RWPE2 (cell line): ENCODE data around the gene PLCB1.

Experiments
- ATAC-seq: fragments of 200-7000 bp; cut with Tn5 transposase; 3 replicates; pipeline ENCODE4 v1.9.1; 2021; ENCODE audit warnings: low read depth
- DNase-seq: peaks from one replicate; pipeline ENCODE4 v3.0.0-alpha.2; 2020; ENCODE audit warnings: low spot score
- H3K27ac ChIP-seq: fragments of 450-650 bp; 2 replicates; pipeline ENCODE4 v1.5.1; 2017; ENCODE audit warnings: mild to moderate bottlenecking; ENCODE audit not compliant: poor library complexity, severe bottlenecking
- H3K27me3 ChIP-seq: fragments of 250-450 bp; sonication (Bioruptor Pico); 2 replicates; pipeline ENCODE4 v1.5.1; 2021; ENCODE audit warnings: mild to moderate bottlenecking, moderate library complexity; ENCODE audit not compliant: insufficient read depth, poor library complexity, severe bottlenecking
- H3K36me3 ChIP-seq: fragments of 250-450 bp; sonication (Bioruptor Pico); 2 replicates; pipeline ENCODE4 v1.5.1; 2020; ENCODE audit warnings: low read depth, mild to moderate bottlenecking, moderate library complexity
- H3K4me1 ChIP-seq: fragments of 250-450 bp; sonication (Bioruptor Pico); 2 replicates; pipeline ENCODE4 v1.5.1; 2021; ENCODE audit warnings: mild to moderate bottlenecking, moderate library complexity; ENCODE audit not compliant: insufficient read depth, poor library complexity, severe bottlenecking
- H3K4me3 ChIP-seq: fragments of 250-450 bp; sonication (Bioruptor Pico); 2 replicates; pipeline ENCODE4 v1.5.1; 2021; ENCODE audit warnings: mild to moderate bottlenecking, moderate library complexity; ENCODE audit not compliant: severe bottlenecking
- H3K9me3 ChIP-seq: fragments of 250-450 bp; sonication (Bioruptor Pico); 2 replicates; pipeline ENCODE4 v1.5.1; 2021; ENCODE audit warnings: mild to moderate bottlenecking, moderate library complexity; ENCODE audit not compliant: severe bottlenecking
- TF ChIP-seq, protein P1 (sequence below): fragments of 450-650 bp; IDR thresholded peaks from one replicate; pipeline ENCODE4 v1.5.1; 2017; ENCODE audit warnings: mild to moderate bottlenecking, moderate library complexity; ENCODE audit not compliant: poor library complexity, severe bottlenecking

The PLCB1 gene

DNA sequence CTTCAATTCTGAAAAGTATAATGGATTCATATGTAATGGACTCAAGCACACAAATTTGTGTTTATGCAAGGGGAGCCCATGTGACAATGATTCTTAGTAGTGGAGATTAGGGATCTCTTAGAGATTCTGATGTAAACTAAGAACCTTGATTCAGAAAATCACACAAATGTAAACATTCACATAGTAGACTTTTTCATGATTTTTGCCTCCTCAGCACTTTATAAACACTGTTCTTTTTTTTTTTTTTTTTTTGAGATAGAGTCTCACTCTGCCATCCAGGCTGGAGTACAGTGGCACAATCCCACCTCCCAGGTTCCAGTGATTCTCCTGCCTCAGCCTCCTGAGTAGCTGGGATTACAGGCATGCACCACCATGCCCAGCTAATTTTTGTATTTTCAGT, 766.8 kb downstream of the PLCB1 start:
- TF ChIP-seq, protein P1, sequence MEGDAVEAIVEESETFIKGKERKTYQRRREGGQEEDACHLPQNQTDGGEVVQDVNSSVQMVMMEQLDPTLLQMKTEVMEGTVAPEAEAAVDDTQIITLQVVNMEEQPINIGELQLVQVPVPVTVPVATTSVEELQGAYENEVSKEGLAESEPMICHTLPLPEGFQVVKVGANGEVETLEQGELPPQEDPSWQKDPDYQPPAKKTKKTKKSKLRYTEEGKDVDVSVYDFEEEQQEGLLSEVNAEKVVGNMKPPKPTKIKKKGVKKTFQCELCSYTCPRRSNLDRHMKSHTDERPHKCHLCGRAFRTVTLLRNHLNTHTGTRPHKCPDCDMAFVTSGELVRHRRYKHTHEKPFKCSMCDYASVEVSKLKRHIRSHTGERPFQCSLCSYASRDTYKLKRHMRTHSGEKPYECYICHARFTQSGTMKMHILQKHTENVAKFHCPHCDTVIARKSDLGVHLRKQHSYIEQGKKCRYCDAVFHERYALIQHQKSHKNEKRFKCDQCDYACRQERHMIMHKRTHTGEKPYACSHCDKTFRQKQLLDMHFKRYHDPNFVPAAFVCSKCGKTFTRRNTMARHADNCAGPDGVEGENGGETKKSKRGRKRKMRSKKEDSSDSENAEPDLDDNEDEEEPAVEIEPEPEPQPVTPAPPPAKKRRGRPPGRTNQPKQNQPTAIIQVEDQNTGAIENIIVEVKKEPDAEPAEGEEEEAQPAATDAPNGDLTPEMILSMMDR, result no peak
- Histone ChIP-seq H3K36me3 (no peaks in the 10 kb centered on the region), H3K9me3 (peaks cover 3% of the 10 kb centered on the region), H3K27me3 (no peaks in the 10 kb centered on the region), H3K27ac (no peak overlapping the region), H3K4me3 (no peak overlapping the region), H3K4me1 (no peaks in the 10 kb centered on the region)
- no peak for ATAC-seq
- DNase-seq, result no peak

DNA sequence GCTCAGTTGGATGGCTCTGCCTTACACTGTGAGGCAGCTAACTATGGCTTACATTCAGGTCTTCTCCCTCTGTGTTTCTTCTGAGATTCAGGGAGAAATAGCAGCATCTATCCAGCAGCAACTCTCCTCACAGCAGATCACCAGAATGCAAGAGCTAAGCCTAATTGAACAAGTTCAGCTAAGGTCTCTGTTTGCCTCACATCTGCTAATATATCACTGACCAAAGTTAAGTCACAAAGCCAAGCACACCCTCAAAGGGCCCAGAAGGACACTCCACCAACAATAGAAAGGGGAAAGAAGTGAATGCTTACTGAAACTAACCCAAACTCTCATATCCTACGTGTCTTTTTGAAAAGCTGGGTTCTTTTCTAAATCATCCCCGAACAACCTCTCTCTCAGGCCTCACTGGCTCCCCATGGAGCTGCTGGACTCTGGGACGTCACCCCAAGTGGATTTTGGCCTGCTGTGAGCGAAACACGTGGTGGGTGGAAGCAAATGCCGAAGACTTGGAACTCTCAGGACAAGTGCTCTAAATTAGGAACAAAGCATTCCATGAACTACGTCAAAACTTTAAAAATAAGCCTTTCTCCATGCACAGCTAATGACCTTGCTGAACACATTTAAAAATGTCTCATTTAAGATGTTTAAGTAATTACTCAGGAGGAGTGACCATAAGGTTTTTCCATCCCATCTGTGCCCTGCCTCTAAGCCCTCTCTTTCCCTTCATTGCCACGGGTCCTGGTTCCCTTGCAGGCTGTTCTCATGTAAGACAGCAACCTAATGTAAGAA, 769.4 kb downstream of the PLCB1 start:
- TF ChIP-seq, protein P1, result no peak
- no peaks in the 10 kb centered on the region for H3K36me3 ChIP-seq
- no peak for DNase-seq
- no peak overlapping the region for H3K4me3 ChIP-seq
- no peaks in the 10 kb centered on the region for H3K27me3 ChIP-seq
- no peaks in the 10 kb centered on the region for H3K9me3 ChIP-seq
- H3K4me1 ChIP-seq, result no peaks in the 10 kb centered on the region
- H3K27ac ChIP-seq, result no peak overlapping the region
- ATAC-seq, result no peak

DNA sequence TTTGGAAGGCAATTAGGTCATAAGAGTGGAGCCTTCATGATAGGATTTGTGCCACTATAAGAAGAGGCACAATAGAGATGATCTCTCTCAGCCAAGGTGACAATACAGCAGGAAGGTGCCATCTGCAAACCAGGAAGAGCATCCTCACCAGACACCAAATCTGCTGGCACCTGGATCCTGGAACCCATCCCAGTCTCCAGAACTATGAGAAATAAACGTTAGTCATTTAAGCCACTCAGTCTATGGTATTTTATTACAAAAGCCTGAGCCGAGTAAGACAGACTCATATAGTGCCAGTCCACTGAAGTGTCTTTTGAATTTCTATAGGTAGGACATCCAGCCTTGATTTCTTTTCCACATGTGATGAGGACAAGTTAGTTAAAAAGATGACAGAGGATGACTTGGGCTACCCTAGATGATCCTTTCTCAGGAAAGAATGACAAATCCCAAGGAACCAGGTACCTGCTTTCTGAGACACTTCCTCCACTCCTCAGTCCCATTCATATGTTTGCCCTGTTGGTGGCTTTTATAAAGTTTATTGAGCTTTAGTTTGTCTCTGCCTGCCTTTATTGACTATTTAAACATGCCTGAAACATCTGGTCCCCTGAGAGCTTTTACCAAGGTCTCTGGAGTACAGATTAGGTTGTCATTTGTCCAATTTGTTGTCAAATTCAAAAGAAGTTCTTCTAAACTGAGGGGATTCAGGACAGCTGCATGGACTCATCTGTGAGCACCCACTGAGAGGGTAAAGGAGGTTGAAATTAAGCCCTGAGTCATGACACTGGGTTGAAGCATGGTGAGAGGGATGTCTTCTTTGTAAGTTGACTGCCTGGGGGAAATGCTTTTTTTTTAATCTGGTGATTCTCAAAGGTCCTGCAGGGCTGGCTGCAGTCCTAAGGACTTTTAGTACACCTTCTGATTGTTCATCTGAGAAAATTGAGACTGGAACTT, 771.9 kb downstream of the PLCB1 start:
- H3K4me3 ChIP-seq, result no peak overlapping the region
- no peaks in the 10 kb centered on the region for H3K27me3 ChIP-seq
- DNase-seq (no peak), ATAC-seq (0 out of 3 replicates have a peak, but pooled peaks have one; percentile 38)
- H3K9me3 ChIP-seq, result no peaks in the 10 kb centered on the region
- no peaks in the 10 kb centered on the region for H3K36me3 ChIP-seq
- TF ChIP-seq, protein P1, result no peak
- H3K4me1 ChIP-seq, result no peaks in the 10 kb centered on the region
- no peak overlapping the region for H3K27ac ChIP-seq

DNA sequence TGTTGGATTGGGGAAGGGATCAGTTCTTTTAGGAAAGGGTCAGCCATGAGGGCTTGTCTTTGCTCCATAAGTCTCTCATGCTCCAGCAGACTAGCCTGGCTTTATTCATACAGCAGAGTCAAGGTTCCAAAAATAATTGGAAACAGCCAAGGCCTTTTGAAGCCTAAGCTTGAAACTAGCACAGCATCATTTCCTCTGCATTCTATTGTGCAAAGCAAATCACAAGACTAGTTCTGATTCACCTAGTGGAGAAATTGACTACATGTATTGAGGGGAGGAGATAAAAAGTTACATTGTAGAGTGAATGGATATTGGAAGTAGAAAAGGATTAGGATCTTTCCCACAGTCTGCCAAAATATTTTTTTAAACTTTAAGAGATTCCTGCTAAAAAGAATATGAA, 777.5 kb downstream of the PLCB1 start:
- TF ChIP-seq, protein P1, result no peak
- ATAC-seq, result no peak

More for the DNA sequence above, 777.5 kb downstream of the PLCB1 start:
- no peak overlapping the region for H3K27ac ChIP-seq
- no peaks in the 10 kb centered on the region for H3K27me3 ChIP-seq
- no peaks in the 10 kb centered on the region for H3K36me3 ChIP-seq
- no peak overlapping the region for H3K4me3 ChIP-seq
- no peaks in the 10 kb centered on the region for H3K4me1 ChIP-seq
- no peaks in the 10 kb centered on the region for H3K9me3 ChIP-seq
- DNase-seq, result no peak
